ENCODE measurements around the gene SMOC2. TPM values are rescaled to one million over a fixed set of nuclear protein-coding genes. Genes with fewer than 3 reads are reported as not detected.

Gene SMOC2
- total RNA-seq, 4 donors from 2014 or later: 10.7 to 14.9 (median 13.7) TPM

DNA sequence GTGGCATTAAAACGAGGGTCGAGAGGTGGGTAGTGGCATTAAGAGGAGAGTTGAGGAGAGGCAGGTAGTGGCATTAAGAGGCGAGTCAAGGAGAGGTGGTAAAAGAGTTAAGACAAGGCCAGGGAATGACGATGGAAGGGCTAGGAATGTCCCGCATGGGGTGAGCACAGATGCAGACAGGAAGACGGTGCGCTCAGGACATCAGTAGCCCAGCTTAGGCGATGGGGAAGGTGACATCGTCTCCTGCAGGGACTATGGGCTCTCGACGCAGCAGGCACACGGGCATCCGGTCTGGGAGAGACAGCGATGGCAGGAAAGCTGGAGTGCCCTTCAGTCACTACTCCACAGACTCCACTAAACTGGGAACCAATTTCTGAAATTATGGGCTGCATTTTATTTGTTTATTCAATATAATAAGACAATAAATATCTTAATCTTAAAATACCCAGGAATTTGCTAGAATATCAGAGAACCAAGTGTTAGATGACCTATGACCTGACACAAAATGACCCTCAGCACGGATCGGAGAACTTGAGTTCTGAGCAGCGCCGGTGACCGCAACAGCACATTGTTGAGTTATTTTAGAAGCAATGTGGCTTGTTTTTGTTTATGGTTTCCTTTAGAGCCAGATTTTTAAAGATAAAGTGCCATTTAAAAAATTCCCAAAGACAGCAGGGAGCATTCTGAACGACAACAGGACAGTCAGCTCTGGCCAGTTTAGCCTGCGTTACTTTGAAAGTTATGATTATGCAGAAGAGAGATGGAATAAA is 177.7 kb downstream of the SMOC2 start:
- DNase-seq: no peak
- TF ChIP-seq POLR2A (IDR thresholded peaks at IDR 0.05): no peak
- TF ChIP-seq, protein P1, sequence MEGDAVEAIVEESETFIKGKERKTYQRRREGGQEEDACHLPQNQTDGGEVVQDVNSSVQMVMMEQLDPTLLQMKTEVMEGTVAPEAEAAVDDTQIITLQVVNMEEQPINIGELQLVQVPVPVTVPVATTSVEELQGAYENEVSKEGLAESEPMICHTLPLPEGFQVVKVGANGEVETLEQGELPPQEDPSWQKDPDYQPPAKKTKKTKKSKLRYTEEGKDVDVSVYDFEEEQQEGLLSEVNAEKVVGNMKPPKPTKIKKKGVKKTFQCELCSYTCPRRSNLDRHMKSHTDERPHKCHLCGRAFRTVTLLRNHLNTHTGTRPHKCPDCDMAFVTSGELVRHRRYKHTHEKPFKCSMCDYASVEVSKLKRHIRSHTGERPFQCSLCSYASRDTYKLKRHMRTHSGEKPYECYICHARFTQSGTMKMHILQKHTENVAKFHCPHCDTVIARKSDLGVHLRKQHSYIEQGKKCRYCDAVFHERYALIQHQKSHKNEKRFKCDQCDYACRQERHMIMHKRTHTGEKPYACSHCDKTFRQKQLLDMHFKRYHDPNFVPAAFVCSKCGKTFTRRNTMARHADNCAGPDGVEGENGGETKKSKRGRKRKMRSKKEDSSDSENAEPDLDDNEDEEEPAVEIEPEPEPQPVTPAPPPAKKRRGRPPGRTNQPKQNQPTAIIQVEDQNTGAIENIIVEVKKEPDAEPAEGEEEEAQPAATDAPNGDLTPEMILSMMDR (IDR thresholded peaks at IDR 0.05): no peak
- Histone ChIP-seq H3K27ac (no peak overlapping the region), H3K4me3 (no peak overlapping the region), H3K9me3 (no peaks in the 10 kb centered on the region), H3K4me1 (no peaks in the 10 kb centered on the region), H3K27me3 (no peaks in the 10 kb centered on the region), H3K36me3 (no peaks in the 10 kb centered on the region)

- H3K27me3 ChIP-seq: no peaks in the 10 kb centered on the region
- H3K27ac ChIP-seq: no peak overlapping the region
- DNase-seq: no peak
Measured at GRCh38 chr6:168619560-168620314, 178.8 kb downstream of the SMOC2 start.

DNA sequence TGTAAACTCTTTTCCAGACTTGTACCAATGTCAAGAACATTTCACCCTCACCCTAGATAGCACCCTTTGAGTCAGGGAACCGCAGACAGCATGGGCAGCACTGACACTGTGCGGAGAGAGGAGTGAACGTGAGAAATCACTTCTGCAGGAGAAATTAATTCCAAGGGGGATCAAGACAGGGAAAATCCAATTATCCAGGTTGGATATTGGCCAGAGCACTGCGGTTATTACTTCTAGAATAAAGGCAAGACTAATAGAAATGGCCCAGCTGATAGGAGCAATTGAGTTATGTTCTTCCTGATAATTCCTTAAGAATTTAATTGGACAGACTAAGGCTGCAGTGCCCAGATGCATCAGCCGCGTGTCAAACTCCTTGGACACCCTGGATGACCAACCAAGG is 179.6 kb downstream of the SMOC2 start:
- H3K4me3 ChIP-seq: no peak overlapping the region
- no peaks in the 10 kb centered on the region for H3K4me1 ChIP-seq
- DNase-seq: no peak
- H3K27ac ChIP-seq: no peak overlapping the region
- H3K27me3 ChIP-seq: no peaks in the 10 kb centered on the region
- H3K36me3 ChIP-seq: no peaks in the 10 kb centered on the region
- no peak for TF ChIP-seq POLR2A (IDR thresholded peaks at IDR 0.05)
- TF ChIP-seq, protein P1 (IDR thresholded peaks at IDR 0.05): no peak
- H3K9me3 ChIP-seq: no peaks in the 10 kb centered on the region

More at GRCh38 chr6:168619560-168620314, 178.8 kb downstream of the SMOC2 start:
- Histone ChIP-seq H3K4me3 (no peak overlapping the region), H3K36me3 (no peaks in the 10 kb centered on the region), H3K4me1 (no peaks in the 10 kb centered on the region), H3K9me3 (no peaks in the 10 kb centered on the region)
- TF ChIP-seq POLR2A (IDR thresholded peaks at IDR 0.05): no peak
- TF ChIP-seq, protein P1 (IDR thresholded peaks at IDR 0.05): no peak

GRCh38 chr6:168623736-168624135 is 182.8 kb downstream of the SMOC2 start:
- Histone ChIP-seq H3K27ac (no peak overlapping the region), H3K36me3 (no peaks in the 10 kb centered on the region), H3K4me3 (no peak overlapping the region), H3K4me1 (no peaks in the 10 kb centered on the region), H3K27me3 (no peaks in the 10 kb centered on the region), H3K9me3 (no peaks in the 10 kb centered on the region)
- TF ChIP-seq POLR2A (IDR thresholded peaks at IDR 0.05): no peak
- TF ChIP-seq, protein P1 (IDR thresholded peaks at IDR 0.05): no peak
- DNase-seq: no peak

DNA sequence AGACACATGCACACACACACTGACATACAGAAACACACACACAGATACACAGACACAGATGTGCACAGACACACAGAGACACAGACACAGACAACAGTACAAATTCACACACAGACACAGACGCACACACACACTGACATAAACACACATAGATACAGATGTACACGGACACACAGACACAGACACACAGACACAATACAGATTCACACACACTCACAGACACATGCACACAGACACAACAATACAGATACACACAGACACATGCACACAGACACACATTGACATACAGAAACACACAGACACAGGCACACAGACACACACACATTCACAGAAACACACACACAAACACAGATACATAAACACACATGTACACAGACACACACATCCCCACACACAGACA is 183.6 kb downstream of the SMOC2 start:
- H3K4me1 ChIP-seq: no peaks in the 10 kb centered on the region
- H3K36me3 ChIP-seq: no peaks in the 10 kb centered on the region
- no peaks in the 10 kb centered on the region for H3K27me3 ChIP-seq
- no peaks in the 10 kb centered on the region for H3K9me3 ChIP-seq
- H3K27ac ChIP-seq: no peak overlapping the region
- DNase-seq: no peak
- no peak overlapping the region for H3K4me3 ChIP-seq
- TF ChIP-seq, protein P1 (IDR thresholded peaks at IDR 0.05): no peak
- TF ChIP-seq POLR2A (IDR thresholded peaks at IDR 0.05): no peak

Measured in Peyer's patch (tissue), 4 donors.